Testis (tissue), 2 donors: Measurements from ENCODE around the gene FGFR3.

Source experiments
- CTCF ChIP-seq, 3 experiments: fragments of 450-650 bp in 2 of 3; fragments of 200-600 bp in 1 of 3; sonication (generic) in 1 of 3; IDR thresholded peaks; one replicate each; pipeline ENCODE4 v1.5.1; 2016 to 2019; ENCODE audit warnings: antibody characterized with exemption in 3 of 3, mild to moderate bottlenecking in 2 of 3, moderate library complexity in 1 of 3
- POLR2A ChIP-seq: fragments of 450-650 bp; IDR thresholded peaks from one replicate; pipeline ENCODE4 v1.6.1; 2017; ENCODE audit warnings: antibody characterized with exemption, mild to moderate bottlenecking, moderate library complexity

GRCh38 chr4:1786544-1787362, 6.3 kb upstream of the FGFR3 start:
- TF ChIP-seq CTCF (IDR thresholded peaks at IDR 0.05) (no peak), POLR2A (no peak)
